ENCODE data around the gene DNAI1. TPM values are rescaled to one million over a fixed set of nuclear protein-coding genes. Genes with fewer than 3 reads are reported as not detected.

Gene DNAI1
- total and polyA plus RNA-seq, 2 of the 13 experiments (the other 11 are each of a cell fraction or from before 2014, with no cell fraction given), result not detected

GRCh38 chr9:34559624-34560455, 101.2 kb downstream of the DNAI1 start (continued):
- TF ChIP-seq ZNF512B (CRISPR knock-in tag; IDR thresholded peaks at IDR 0.05; ENCODE audit: borderline replicate concordance) (no peak), FOXP1 (IDR thresholded peaks at IDR 0.05) (no peak), FOXP1 (CRISPR knock-in tag; IDR thresholded peaks at IDR 0.05) (no peak), KAT2B (IDR thresholded peaks at IDR 0.05; ENCODE audit: borderline replicate concordance, low read depth, low read length) (no peak), GPN1 (CRISPR knock-in tag; IDR thresholded peaks at IDR 0.05; ENCODE audit: borderline replicate concordance) (no peak), HNF4A (CRISPR knock-in tag; IDR thresholded peaks at IDR 0.05) (peak; percentile 51; the same call in 1 of the 2 replicates), STAT6 (CRISPR knock-in tag; IDR thresholded peaks at IDR 0.05; ENCODE audit: borderline replicate concordance) (no peak), TEAD3 (CRISPR knock-in tag; optimal IDR thresholded peaks at IDR 0.05; ENCODE audit: borderline replicate concordance) (peak; percentile 31), PRDM4 (CRISPR knock-in tag; IDR thresholded peaks at IDR 0.05; ENCODE audit: borderline replicate concordance) (no peak), TBX3 (IDR thresholded peaks at IDR 0.05; ENCODE audit: borderline replicate concordance) (no peak), ZSCAN22 (CRISPR knock-in tag; IDR thresholded peaks at IDR 0.05) (no peak), RFX1 (IDR thresholded peaks at IDR 0.05) (no peak), ZNF205 (CRISPR knock-in tag; IDR thresholded peaks at IDR 0.05) (no peak), SAP130 (CRISPR knock-in tag; IDR thresholded peaks at IDR 0.05; ENCODE audit: low read depth) (no peak), ZNF766 (CRISPR knock-in tag; IDR thresholded peaks at IDR 0.05; ENCODE audit: borderline replicate concordance) (no peak), ZNF260 (CRISPR knock-in tag; IDR thresholded peaks at IDR 0.05; ENCODE audit: borderline replicate concordance, low read depth) (no peak), ARID4A (CRISPR knock-in tag; IDR thresholded peaks at IDR 0.05; ENCODE audit: borderline replicate concordance) (peak; percentile 27; the same call in 1 of the 2 replicates), BHLHE40 (IDR thresholded peaks at IDR 0.05; ENCODE audit: low read length) (peak; percentile 85)

Data from HepG2 (cell line).